Choroid plexus epithelial cell (primary cell): ENCODE results near the gene LPP.

ENCODE experiments used
- DNase-seq: peaks from one replicate; pipeline ENCODE4 v3.0.0-alpha.2; 2010; ENCODE audit warnings: low read depth
- H3K4me3 ChIP-seq: 2 replicates; pipeline ENCODE4 v1.5.1; 2011; ENCODE audit warnings: low read depth, mild to moderate bottlenecking, control low read depth, low read length, moderate library complexity
- TF ChIP-seq, protein P1 (sequence below): conservative IDR thresholded peaks from 2 replicates; pipeline ENCODE4 v1.5.1; 2011; ENCODE audit warnings: low read depth, mild to moderate bottlenecking, control low read depth, inconsistent platforms, low read length, moderate library complexity

LPP gene

DNA sequence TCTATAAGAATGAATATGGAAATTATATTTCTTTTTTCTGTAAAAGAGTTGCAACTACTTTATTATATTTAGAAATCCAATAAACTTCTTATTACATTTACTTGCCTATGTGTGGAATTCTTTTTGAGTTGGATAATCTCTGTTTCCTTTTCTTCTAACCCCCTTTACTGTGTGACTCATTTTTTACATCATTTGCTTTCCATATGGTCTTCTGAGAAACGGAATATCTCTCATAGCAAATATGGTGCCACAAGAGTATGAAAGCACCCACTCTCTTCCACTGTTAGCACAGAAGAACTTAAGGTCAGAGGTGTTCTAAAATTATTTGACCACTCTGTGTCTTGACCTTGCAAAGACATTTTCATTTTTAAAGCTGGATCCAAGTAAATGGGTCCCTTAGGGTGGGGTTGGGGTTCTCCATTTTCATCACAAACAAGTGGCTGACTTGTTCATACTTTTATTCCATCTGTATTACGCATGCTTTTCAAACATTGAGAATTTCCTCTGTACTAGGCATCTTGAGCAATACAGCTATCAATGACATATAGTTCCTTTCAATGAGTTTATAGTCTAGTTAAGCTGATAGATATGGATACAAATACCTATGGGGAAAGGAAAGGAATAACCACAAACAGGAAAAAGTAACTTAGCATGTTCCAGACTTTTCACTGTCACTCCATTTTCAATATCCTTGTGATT lies 736.8 kb downstream of the LPP start:
- DNase-seq = peak; percentile 86
- no peak overlapping the region for H3K4me3 ChIP-seq
- TF ChIP-seq, protein P1, sequence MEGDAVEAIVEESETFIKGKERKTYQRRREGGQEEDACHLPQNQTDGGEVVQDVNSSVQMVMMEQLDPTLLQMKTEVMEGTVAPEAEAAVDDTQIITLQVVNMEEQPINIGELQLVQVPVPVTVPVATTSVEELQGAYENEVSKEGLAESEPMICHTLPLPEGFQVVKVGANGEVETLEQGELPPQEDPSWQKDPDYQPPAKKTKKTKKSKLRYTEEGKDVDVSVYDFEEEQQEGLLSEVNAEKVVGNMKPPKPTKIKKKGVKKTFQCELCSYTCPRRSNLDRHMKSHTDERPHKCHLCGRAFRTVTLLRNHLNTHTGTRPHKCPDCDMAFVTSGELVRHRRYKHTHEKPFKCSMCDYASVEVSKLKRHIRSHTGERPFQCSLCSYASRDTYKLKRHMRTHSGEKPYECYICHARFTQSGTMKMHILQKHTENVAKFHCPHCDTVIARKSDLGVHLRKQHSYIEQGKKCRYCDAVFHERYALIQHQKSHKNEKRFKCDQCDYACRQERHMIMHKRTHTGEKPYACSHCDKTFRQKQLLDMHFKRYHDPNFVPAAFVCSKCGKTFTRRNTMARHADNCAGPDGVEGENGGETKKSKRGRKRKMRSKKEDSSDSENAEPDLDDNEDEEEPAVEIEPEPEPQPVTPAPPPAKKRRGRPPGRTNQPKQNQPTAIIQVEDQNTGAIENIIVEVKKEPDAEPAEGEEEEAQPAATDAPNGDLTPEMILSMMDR = no peak

DNA sequence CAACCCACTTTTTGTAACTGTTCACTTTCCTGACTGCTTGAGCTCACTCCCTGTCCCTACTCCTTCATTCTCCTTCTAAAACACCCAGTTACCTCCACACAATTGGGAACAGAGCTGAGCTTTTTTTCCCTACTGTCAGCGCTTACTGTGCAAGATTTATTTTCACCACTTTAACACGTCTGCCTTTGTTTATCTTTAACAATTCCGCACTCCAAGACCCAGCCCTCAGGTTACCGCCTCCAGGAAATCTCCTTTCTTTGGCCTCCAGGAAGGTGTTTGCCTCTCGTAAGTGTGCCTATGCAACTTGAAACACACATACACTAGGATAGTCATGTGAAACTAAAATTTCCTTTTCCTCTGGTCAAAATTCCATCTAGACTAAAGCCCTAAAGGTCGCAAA lies 745.9 kb downstream of the LPP start:
- no peak for DNase-seq
- TF ChIP-seq, protein P1 = no peak

DNA sequence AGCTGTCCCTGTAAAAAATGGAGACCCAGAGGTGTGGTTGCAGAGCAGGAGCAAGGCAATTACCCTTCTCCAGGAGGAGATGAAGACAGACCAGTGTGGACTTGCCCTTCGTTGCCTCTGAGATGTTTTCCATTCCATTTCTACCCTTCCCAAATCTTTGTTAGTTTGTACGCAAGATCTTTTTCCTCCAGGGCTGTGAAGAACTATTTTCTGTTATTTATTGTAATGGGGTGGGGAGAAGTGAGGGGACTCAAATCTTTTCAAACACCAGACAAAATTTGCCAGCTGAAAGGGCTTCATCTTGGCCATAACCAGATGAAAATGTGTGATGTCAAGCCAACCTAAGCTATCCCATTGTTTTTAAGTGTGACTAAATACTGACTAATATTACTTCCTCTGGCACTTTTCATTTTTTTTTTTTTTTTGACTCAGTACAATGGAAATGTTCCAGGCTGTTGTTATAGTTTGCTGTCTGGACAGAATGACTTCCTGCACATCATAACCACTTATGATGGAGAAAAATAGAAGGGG lies 746.5 kb downstream of the LPP start:
- peak; percentile 60 for DNase-seq
- H3K4me3 ChIP-seq = no peak overlapping the region
- TF ChIP-seq, protein P1 = no peak

More for the DNA sequence above, 745.9 kb downstream of the LPP start:
- no peak overlapping the region for H3K4me3 ChIP-seq

DNA sequence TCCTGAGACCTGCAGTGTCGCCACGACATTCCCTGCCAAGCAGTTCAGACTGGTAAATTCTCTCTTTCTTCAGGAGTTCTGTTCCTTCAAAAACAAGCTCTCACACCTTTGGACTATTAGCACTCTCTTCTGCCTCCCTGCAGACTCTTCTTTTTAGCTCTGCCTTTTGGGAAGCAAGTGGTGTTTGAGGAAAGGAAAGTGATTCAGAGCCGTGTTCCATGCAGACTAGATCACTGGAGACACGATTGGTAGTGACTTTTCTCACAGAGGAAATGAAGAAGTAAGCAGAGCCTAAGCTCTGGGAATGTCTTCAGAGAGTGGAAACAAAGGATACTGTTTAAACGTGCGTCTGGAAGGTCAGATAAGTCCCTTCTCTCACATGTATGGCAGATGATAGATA lies 747.2 kb downstream of the LPP start:
- TF ChIP-seq, protein P1 = no peak
- no peak overlapping the region for H3K4me3 ChIP-seq
- DNase-seq = peak; percentile 39

DNA sequence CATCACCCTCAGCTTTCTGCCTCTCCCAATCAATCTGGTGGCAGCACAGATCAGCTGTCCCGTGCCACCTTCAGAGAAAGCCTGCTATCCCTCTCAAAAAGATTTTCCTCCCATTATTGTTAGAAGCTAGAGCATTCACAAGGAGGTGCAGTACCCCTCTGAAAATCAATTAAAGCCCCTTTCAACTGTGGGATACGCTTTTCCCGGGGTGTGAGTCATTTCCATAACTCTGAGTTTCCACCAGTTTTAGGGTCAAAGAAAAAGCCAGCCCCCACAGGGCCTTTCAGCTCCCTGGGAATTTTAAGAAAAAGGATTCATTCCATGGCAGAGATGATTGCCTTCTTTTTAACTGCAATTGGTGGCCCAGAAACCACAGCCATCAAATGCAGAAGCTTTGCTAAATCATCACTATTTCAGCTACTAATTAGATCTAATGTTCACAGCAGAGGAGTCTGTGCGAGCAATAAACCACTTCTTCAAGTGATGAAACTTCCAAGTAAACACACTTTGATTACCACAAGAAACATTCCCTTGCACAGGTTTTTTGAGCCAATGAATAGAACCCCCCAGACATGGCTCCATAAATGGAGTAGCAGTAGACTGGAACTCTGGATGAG lies 747.8 kb downstream of the LPP start:
- H3K4me3 ChIP-seq = no peak overlapping the region
- no peak for DNase-seq
- TF ChIP-seq, protein P1 = no peak

DNA sequence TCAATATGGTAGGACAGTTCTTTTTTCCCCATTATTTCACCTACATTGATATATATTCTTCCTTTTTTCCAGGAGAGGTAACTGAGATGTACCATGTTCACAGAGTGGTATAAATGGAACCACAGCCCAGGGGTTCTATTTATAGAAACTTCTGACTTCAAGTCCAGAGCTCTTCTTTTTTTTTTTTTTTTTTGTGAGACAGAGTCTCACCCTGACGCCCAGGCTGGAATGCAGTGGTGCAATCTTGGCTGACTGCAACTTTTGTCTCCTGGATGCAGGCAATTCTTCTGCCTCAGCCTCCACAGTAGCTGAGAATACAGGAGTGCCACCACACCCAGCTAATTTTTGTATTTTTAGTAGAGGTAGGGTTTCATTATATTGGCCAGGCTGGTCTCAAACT lies 750.7 kb downstream of the LPP start:
- peak; percentile 90 for DNase-seq
- TF ChIP-seq, protein P1 = no peak
- H3K4me3 ChIP-seq = no peak overlapping the region
